HEK293T (cell line): ENCODE measurements around the gene CAMK1.

Experiments
- BHLHE40 ChIP-seq: fragments of 450-650 bp; IDR thresholded peaks from 2 replicates; pipeline ENCODE4 v1.6.1; 2016; ENCODE audit warnings: mild to moderate bottlenecking, moderate library complexity, borderline replicate concordance
- FOXK2 ChIP-seq: fragments of 450-650 bp; IDR thresholded peaks from 2 replicates; pipeline ENCODE4 v1.6.1; 2016; ENCODE audit warnings: mild to moderate bottlenecking
- FOXM1 ChIP-seq: fragments of 450-650 bp; IDR thresholded peaks from 2 replicates; pipeline ENCODE4 v1.6.1; 2017; ENCODE audit warnings: mild to moderate bottlenecking, borderline replicate concordance
- HDGF ChIP-seq: fragments of 450-650 bp; IDR thresholded peaks from 2 replicates; pipeline ENCODE4 v1.6.1; 2017; ENCODE audit warnings: antibody characterized with exemption, borderline replicate concordance
- TF ChIP-seq, protein P1 (sequence below): fragments of 450-650 bp; IDR thresholded peaks from 2 replicates; pipeline ENCODE4 v1.6.1; 2016

DNA sequence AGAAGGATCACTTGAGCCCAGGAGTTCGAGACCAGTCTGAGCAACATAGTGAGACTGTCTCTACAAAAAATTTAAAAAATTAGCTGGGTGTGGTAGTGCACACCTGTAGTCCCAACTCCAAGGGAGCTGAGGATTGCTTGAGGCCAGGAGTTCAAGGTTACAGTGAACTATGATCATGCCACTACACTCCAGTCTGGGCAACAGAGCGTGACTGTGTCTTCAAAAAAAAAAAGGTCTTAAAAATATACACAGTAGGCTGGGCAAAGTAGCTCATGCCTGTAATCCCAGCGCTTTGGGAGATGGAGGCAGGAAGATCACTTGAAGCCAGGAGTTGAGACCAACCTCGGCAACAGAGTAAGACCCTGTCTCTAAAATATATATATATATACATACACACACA lies 11.2 kb upstream of the CAMK1 start:
- TF ChIP-seq HDGF (no peak), FOXK2 (no peak), FOXM1 (no peak), BHLHE40 (no peak)
- TF ChIP-seq, protein P1, sequence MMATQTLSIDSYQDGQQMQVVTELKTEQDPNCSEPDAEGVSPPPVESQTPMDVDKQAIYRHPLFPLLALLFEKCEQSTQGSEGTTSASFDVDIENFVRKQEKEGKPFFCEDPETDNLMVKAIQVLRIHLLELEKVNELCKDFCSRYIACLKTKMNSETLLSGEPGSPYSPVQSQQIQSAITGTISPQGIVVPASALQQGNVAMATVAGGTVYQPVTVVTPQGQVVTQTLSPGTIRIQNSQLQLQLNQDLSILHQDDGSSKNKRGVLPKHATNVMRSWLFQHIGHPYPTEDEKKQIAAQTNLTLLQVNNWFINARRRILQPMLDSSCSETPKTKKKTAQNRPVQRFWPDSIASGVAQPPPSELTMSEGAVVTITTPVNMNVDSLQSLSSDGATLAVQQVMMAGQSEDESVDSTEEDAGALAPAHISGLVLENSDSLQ: no peak
